Measurements from ENCODE around the gene OR2T34.
"Not testable (repeated sequence)": the region's sequence is repeated elsewhere in the genome, so short reads cannot be mapped to it uniquely, and the experiment has no call there.

Gene OR2T34, protein sequence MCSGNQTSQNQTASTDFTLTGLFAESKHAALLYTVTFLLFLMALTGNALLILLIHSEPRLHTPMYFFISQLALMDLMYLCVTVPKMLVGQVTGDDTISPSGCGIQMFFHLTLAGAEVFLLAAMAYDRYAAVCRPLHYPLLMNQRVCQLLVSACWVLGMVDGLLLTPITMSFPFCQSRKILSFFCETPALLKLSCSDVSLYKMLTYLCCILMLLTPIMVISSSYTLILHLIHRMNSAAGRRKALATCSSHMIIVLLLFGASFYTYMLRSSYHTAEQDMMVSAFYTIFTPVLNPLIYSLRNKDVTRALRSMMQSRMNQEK

DNA sequence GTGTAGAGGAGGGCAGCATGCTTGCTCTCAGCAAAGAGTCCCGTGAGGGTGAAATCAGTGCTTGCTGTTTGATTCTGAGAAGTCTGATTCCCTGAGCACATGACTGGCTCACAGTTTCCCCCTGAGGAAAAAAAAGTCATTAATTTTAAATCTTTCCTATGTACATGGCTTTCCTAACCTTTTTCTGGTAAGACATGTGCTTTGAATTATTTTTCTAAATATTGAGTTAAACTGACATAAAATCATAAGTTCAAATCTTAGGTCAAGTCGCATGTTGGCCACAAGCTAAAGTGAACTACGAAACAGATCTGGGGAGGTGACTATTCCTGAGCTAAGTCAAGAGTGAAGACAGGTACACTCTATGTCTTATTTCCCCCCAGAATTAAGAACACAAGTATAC lies at the start of gene OR2T34:
TSS of gene OR2T34 (minus strand) at position 101 of the 400 bp plus-strand sequence. CDS start at position 101, 0 bp downstream.
- not testable (repeated sequence) for DNase-seq

GRCh38 chr1:248622570-248623001 lies 48.0 kb upstream of the OR2T34 start:
- DNase-seq, result peak; percentile 34

DNA sequence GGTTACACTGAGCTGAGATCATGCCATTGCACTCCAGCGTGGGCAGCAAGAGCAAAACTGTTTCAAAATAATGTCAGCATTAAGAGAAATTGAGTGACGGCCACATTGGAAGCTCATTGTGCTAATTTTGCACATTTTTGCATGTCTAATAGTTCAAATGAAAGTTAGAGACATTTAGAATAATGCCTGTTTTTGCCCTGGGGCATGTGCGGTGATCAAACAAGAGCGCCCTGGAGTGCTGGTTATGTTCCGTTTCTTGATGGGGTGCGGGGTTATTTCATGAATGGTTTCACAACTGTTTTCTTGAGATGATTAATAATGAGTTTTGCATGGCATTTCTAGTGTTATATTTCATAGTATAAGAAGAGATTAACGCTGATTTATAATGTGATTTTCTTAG lies 47.2 kb upstream of the OR2T34 start:
- no peak for DNase-seq

- peak; percentile 29 for DNase-seq
Observed at GRCh38 chr1:248618878-248619277, 44.3 kb upstream of the OR2T34 start.

DNA sequence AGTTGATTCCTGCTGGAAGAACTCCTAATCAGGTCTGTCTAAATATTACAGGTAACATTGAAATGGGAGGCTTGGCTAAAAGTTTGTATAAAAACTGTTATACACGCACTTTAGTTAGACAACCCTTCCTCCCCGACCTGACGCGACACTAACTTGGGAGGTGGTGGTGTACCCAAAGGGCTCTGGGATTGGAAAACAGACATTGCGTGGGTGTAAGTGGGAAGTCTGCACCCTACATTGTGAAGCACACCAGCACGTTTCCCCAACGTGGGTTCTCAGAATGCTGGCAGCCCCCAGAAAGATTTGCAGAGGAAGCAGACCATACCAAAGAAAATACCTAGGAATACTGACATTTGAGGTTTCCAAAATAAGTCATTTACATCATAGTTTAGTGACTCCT lies 43.6 kb upstream of the OR2T34 start:
- no peak for DNase-seq

DNA sequence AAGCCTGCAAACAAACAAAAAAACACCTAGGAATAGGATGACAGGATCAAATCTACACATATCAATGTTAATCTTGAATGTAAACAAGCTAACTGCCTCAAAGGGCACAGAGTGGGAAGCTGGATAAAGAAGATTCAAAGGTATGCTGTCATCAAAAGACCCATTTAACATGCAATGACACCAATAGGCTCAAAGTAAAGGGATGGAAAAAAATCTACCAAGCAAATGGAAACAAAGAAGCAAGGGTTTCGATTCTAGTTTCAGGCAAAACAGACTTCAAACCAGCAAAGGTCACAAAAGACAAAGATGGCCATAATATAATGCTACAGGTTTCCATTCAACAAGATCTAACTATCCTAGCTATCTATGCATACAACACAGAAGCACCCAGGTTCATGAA lies 39.2 kb upstream of the OR2T34 start:
- no peak for DNase-seq

DNA sequence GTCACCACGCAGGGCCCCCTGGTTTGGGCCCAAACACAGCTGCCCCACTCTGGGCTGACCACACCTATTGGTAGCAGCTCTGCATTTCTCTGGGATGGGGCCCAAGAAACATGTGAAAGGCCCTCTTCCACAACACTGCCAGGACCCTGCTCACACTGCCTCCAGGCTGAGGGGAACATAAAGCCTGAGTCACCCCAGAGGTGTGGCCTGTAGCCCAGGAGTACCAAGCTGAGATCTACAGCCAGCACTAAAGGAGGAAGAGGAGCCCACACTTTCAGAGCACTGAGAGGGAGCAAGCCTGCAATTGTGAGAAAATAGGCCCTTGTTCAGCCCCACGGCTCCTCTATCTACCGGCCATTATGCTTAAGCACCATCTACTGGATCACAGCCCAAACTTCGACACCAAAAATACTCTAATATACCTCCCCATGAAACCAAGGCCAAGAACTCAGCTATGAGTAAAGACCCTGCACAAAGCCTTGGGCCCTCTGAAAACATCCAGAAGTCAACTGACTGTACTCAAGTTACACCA lies 37.4 kb upstream of the OR2T34 start:
- DNase-seq, result no peak

DNA sequence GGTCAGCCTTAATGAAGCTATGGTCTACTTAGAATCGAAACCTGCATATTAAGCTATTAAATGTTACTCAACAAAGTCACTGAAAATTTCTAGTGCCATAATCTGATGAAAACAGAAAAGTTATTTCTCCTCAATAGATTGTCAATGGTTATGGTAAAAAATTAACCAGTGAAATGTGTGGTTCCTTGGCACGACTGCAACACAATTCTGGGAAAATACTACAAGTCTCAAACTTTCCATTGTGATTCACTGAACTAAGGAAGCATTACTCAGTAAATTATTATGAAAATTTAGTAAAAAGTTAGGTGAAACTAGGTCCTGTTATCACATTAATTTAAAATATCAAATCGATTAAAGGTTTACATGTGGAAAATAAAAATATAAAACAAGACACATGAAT lies 35.7 kb upstream of the OR2T34 start:
- no peak for DNase-seq

GRCh38 chr1:248599396-248599795 lies 24.8 kb upstream of the OR2T34 start:
- DNase-seq, result no peak

- no peak for DNase-seq
Observed at GRCh38 chr1:248597589-248597988, 23.0 kb upstream of the OR2T34 start, which contains the start of gene OR2T10. Gene OR2T10 (minus strand): TSS chr1:248597700. CDS start chr1:248593768, 3,932 bp downstream.

GRCh38 chr1:248596615-248597014 lies 22.1 kb upstream of the OR2T34 start:
- DNase-seq, result no peak

DNA sequence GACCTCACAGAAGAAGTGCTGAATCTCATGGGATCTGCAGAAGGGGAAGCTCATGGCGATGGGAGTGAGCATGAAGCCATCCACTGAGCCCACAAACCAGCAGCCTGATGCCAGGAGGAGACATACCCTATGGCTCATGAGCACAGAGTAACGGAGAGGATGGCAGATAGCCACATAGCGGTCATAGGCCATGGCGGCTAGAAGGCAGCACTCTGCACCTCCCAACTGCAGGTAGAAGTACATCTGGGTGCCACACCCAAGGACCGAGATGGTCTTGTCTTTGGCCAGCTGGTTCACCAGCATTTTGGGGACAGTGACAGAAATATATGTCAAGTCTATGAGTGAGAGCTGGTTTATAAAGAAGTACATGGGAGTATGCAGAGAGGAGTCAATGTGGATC lies 18.7 kb upstream of the OR2T34 start:
- no peak for DNase-seq

- DNase-seq, result no peak
Observed at GRCh38 chr1:248592655-248593054, 18.1 kb upstream of the OR2T34 start.

- DNase-seq, result no peak
Observed at GRCh38 chr1:248590055-248590454, 15.5 kb upstream of the OR2T34 start.

GRCh38 chr1:248589334-248589733 lies 14.8 kb upstream of the OR2T34 start:
- no peak for DNase-seq

- no peak for DNase-seq
Observed at GRCh38 chr1:248585266-248585665, 10.7 kb upstream of the OR2T34 start.

GRCh38 chr1:248576260-248576980 lies 1.9 kb upstream of the OR2T34 start:
- DNase-seq, result peak; percentile 24

GRCh38 chr1:248573856-248574255 lies 701 bp downstream of the OR2T34 start:
- DNase-seq, result not testable (repeated sequence)

GRCh38 chr1:248572049-248572448 lies 2.5 kb downstream of the OR2T34 start:
- not testable (repeated sequence) for DNase-seq

DNA sequence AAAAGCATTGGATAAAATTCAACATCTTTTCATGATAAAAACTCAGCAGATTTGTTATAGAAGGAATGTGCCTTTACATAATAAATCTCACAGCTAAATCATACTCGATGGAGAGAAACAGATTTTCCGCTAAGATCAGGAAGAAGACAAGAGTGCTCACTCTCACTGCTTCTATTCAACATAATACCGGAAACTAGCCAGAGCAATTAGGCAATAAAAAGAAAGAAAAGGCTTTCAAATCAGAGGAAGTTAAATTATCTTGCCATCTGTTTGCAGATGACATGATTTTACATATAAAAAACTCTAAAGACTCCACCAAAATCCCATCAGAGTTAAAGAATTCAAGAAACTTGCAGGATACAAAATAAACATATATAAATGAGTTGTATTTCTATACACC lies 3.7 kb downstream of the OR2T34 start:
- DNase-seq, result not testable (repeated sequence)

DNA sequence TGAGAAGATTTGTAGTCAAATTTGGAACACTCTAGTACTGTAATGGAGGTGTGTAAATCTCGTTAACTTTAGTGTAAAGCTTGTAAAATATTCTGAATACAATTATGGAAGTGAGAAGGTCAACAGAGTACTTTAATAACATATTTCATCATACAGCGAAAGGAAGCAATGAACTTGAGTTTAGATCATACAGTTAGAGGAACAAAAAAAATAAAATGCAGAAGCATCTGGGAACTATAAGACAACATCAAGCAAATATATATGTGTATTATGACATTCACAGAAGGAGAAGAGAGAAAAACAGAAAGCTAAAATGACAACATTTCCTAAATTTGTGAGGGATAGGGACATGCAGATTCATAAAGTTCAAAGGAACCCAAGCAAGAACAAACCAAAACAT lies 5.5 kb downstream of the OR2T34 start:
- not testable (repeated sequence) for DNase-seq

- DNase-seq, result peak; percentile 6
Observed at GRCh38 chr1:248565530-248566373, 8.8 kb downstream of the OR2T34 start.

DNA sequence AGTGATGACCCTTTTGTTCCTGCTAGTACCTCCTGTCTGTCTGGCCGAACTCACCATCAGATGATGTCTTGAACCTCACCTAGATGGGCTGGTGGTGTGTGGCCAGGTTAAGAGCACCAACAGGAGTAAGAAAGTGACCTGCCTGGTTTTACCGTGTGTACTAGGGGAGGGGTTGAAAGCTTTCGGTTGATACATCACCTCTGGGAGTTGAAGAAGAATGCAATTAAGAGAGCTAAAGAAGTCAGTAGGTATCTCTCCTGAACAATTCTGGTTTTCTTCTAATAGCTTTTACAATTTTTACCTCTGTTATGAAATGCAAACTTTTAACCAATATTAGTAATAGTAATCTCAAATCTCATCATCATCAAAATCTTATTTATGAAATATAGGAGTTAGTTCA lies 11.9 kb downstream of the OR2T34 start, which contains the start of gene OR2T29:
TSS of gene OR2T29 (minus strand) at position 101 of the 400 bp plus-strand sequence. CDS start 3,281 bp downstream, outside the sequence.
- DNase-seq, result not testable (repeated sequence)
